PFSK-1 (cell line): ENCODE measurements around the gene CNTFR.

Experiments used
- FOXP2 ChIP-seq: optimal IDR thresholded peaks from 2 replicates; pipeline ENCODE3; 2011; ENCODE audit warnings: borderline replicate concordance, control low read depth, inconsistent platforms; ENCODE audit not compliant: insufficient read depth; ENCODE audit errors: extremely low read length, extremely low read depth
- POLR2AphosphoS5 ChIP-seq: IDR thresholded peaks from 2 replicates; pipeline ENCODE4 v1.6.1; 2012; ENCODE audit warnings: low read depth, mild to moderate bottlenecking, control low read depth, low read length, moderate library complexity
- SIN3A ChIP-seq: IDR thresholded peaks from 2 replicates; pipeline ENCODE4 v1.6.1; 2012; ENCODE audit warnings: mild to moderate bottlenecking, low read length, moderate library complexity, borderline replicate concordance; ENCODE audit not compliant: insufficient read depth
- TAF1 ChIP-seq: IDR thresholded peaks from 2 replicates; pipeline ENCODE4 v1.6.1; 2012; ENCODE audit warnings: low read length, control low read depth, borderline replicate concordance; ENCODE audit not compliant: insufficient read depth
- TF ChIP-seq, protein P1 (sequence below), 2 experiments: IDR thresholded peaks; 2 replicates each; pipeline versions ENCODE4 v1.6.1 to v1.8.0; 2011 to 2012; ENCODE audit warnings: low read depth in 2 of 2, low read length in 2 of 2, control low read depth in 1 of 2, inconsistent platforms in 1 of 2, mild to moderate bottlenecking in 1 of 2, moderate library complexity in 1 of 2; ENCODE audit not compliant: insufficient read depth in 1 of 2

DNA sequence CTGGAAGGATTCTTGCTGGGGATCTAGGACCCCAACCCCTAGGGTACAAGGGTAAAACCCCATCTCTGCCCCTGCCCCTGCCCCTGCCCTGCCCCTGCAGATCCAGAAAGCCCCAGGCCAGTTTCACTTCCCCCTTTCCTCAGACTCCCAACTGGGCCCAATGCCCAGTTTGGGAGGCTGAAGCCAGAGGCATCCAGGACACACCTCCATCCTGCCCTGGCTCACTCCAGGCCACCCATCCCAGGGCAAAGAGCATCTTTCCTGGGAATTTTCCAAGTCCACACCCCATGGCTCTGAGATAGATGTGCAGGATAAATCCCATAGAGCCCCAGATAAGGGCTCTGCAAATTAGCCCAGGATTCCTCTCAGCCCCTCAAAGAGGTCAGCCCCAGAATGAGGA is 17.4 kb downstream of the CNTFR start:
- TF ChIP-seq, protein P1, sequence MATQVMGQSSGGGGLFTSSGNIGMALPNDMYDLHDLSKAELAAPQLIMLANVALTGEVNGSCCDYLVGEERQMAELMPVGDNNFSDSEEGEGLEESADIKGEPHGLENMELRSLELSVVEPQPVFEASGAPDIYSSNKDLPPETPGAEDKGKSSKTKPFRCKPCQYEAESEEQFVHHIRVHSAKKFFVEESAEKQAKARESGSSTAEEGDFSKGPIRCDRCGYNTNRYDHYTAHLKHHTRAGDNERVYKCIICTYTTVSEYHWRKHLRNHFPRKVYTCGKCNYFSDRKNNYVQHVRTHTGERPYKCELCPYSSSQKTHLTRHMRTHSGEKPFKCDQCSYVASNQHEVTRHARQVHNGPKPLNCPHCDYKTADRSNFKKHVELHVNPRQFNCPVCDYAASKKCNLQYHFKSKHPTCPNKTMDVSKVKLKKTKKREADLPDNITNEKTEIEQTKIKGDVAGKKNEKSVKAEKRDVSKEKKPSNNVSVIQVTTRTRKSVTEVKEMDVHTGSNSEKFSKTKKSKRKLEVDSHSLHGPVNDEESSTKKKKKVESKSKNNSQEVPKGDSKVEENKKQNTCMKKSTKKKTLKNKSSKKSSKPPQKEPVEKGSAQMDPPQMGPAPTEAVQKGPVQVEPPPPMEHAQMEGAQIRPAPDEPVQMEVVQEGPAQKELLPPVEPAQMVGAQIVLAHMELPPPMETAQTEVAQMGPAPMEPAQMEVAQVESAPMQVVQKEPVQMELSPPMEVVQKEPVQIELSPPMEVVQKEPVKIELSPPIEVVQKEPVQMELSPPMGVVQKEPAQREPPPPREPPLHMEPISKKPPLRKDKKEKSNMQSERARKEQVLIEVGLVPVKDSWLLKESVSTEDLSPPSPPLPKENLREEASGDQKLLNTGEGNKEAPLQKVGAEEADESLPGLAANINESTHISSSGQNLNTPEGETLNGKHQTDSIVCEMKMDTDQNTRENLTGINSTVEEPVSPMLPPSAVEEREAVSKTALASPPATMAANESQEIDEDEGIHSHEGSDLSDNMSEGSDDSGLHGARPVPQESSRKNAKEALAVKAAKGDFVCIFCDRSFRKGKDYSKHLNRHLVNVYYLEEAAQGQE (IDR thresholded peaks at IDR 0.05; ENCODE audit: insufficient read depth in 1 of 2, low read depth in 2 of 2, low read length in 2 of 2) = no peak
- no peak for TF ChIP-seq POLR2AphosphoS5
- TF ChIP-seq TAF1 = no peak
- no peak for TF ChIP-seq SIN3A
- no peak for TF ChIP-seq FOXP2
